ENCODE results near the gene MALT1. TPM values are rescaled to one million over a fixed set of nuclear protein-coding genes. Genes with fewer than 3 reads are reported as not detected.

MALT1 gene
- total and polyA plus RNA-seq, 11 donors = 5.4 to 18.3 (median 10.4) TPM

DNA sequence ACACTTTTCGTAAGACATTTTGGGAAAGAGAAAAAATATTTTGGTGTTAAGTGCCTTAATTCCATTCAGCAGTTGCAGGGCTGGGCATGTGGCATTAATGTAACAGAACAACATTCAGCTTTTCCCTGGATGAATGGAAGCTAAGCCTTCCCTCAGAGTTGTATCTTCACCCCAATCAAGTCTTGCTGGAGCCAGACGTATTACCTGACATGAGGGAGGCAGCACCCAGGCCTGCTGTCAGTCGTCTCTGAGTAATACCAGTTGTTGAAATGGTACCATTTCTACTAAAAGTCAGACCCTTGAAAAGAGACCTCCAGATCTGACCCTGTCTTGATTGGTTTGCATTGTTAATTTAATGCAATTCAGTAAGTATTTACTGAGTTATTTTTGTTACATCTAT lies 57.5 kb downstream of the MALT1 start:
- Histone ChIP-seq H3K4me1 (peaks cover 0 to 4% (median 0%) of the 10 kb centered on the region in 12 donors), H3K27me3 (no peaks in the 10 kb centered on the region), H3K4me3 (no peak overlapping the region), H3K27ac (no peak overlapping the region), H3K36me3 (peaks cover 0 to 34% (median 13%) of the 10 kb centered on the region in 9 donors), H3K9me3 (peaks cover 0 to 4% (median 0%) of the 10 kb centered on the region in 12 donors)
- no peak for TF ChIP-seq POLR2A (IDR thresholded peaks at IDR 0.05)
- TF ChIP-seq, protein P1, sequence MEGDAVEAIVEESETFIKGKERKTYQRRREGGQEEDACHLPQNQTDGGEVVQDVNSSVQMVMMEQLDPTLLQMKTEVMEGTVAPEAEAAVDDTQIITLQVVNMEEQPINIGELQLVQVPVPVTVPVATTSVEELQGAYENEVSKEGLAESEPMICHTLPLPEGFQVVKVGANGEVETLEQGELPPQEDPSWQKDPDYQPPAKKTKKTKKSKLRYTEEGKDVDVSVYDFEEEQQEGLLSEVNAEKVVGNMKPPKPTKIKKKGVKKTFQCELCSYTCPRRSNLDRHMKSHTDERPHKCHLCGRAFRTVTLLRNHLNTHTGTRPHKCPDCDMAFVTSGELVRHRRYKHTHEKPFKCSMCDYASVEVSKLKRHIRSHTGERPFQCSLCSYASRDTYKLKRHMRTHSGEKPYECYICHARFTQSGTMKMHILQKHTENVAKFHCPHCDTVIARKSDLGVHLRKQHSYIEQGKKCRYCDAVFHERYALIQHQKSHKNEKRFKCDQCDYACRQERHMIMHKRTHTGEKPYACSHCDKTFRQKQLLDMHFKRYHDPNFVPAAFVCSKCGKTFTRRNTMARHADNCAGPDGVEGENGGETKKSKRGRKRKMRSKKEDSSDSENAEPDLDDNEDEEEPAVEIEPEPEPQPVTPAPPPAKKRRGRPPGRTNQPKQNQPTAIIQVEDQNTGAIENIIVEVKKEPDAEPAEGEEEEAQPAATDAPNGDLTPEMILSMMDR (IDR thresholded peaks at IDR 0.05) = no peak
- ATAC-seq (no peak), DNase-seq (no peak)
- intact Hi-C loops (cut with DNase I) = loop anchor here in 1 of 10 donors (10.0 kb wide), 1 partner anchor 54 kb away; the partner anchor contains the start of gene MALT1
- 81 to 97% (median 88%) methylated on average over 3 of the region's 3 CpGs for WGBS, 4 donors

DNA sequence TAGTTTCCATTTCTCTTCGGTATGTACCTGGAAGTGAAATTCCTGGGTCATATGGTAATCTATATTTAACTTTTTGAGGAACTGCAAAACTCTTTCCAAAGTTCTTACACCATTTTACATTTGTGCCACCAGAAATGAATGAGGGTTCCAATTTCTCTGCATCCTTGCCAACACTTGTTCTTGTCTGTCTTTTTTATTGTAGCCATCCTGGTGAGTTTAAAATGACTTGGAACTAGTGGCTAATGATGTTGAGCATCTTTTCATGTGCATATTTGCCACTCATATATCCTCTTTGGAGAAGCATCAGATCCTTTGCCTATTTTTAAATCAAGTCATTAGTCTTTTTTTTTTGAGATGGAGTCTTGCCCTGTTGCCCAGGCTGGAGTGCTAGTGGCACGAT lies 59.4 kb downstream of the MALT1 start:
- intact Hi-C loops (cut with DNase I) = loop anchor here in 1 of 10 donors (2.0 kb wide), 1 partner anchor 22 kb away; no protein-coding TSS in a partner anchor
- H3K27ac ChIP-seq = no peak overlapping the region
- H3K4me3 ChIP-seq = no peak overlapping the region
- WGBS, 4 donors = 86 to 91% (median 90%) methylated on average over 2 of the region's 2 CpGs
- H3K36me3 ChIP-seq = peaks cover 0 to 46% (median 30%) of the 10 kb centered on the region in 9 donors
- H3K27me3 ChIP-seq = no peaks in the 10 kb centered on the region
- DNase-seq = no peak
- H3K4me1 ChIP-seq = no peaks in the 10 kb centered on the region
- no peak for TF ChIP-seq POLR2A (IDR thresholded peaks at IDR 0.05)
- TF ChIP-seq, protein P1 (IDR thresholded peaks at IDR 0.05) = no peak
- H3K9me3 ChIP-seq = peaks cover 0 to 7% (median 0%) of the 10 kb centered on the region in 12 donors
- no peak for ATAC-seq

DNA sequence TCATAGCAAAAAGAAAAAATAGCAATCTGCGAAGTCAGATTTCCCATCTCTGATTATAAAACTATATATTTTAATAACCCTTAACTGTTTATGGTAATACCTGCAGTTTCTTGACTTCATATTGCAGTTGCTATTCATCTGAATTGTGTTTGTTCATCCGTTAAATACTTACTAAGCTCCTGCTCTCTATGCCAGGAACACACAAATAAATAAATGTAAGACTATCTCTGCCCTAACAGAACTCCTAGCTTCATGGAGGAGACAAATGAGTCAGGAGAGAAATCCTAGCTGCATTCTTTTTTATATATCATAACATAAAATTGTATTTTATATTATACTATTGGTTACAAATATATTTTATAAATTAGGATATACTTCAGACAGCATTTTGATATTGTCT lies 61.2 kb downstream of the MALT1 start:
- H3K27ac ChIP-seq = no peak overlapping the region
- TF ChIP-seq, protein P1 (IDR thresholded peaks at IDR 0.05) = no peak
- TF ChIP-seq POLR2A (IDR thresholded peaks at IDR 0.05) = no peak
- H3K27me3 ChIP-seq = no peaks in the 10 kb centered on the region
- ATAC-seq (no peak), DNase-seq (no peak)
- peaks cover 0 to 56% (median 49%) of the 10 kb centered on the region in 9 donors for H3K36me3 ChIP-seq
- 94 to 97% (median 96%) methylated on average over 2 of the region's 2 CpGs for WGBS, 4 donors
- no peaks in the 10 kb centered on the region for H3K4me1 ChIP-seq
- peaks cover 0 to 7% (median 0%) of the 10 kb centered on the region in 12 donors for H3K9me3 ChIP-seq
- intact Hi-C loops (cut with DNase I) = no loop called here
- no peak overlapping the region for H3K4me3 ChIP-seq

DNA sequence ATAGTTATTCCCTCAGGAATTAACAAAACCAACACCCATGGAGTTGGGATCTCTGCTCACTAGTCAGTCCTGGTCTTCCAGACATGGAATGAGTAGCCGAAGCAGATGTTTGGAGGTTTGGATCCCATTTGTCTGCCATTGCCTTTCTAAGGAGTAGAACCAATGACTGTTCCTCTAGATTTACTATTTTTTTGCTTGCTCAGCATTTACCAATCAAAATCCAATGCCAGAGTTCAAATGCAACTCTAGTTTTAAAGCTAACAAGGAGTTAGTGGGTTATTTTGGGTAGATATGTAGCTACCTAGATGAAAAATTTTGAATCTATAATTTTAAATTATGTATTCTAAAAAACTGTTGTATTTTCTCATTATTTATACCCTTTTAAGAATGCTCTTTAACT lies 62.6 kb downstream of the MALT1 start:
- intact Hi-C loops (cut with DNase I) = no loop called here
- TF ChIP-seq, protein P1 (IDR thresholded peaks at IDR 0.05) = no peak
- TF ChIP-seq POLR2A (IDR thresholded peaks at IDR 0.05) = no peak
- Histone ChIP-seq H3K27ac (no peak overlapping the region), H3K4me1 (no peaks in the 10 kb centered on the region), H3K9me3 (peaks cover 0 to 7% (median 0%) of the 10 kb centered on the region in 12 donors), H3K27me3 (no peaks in the 10 kb centered on the region), H3K36me3 (peaks cover 0 to 70% (median 59%) of the 10 kb centered on the region in 9 donors), H3K4me3 (no peak overlapping the region)
- DNase-seq (no peak), ATAC-seq (no peak)
- WGBS, 4 donors = 97 to 100% (median 100%) methylated on average over 1 of the region's 1 CpG
